Activated CD4-positive, alpha-beta T cell treated with anti-CD3 and anti-CD28 coated beads, Interleukin-2, amount 50 U/mL, for 4 hours (primary cell): Measurements from ENCODE around the gene LUZP2.

Experiments
- DNase-seq, 2 experiments: peaks; one replicate each; pipeline ENCODE4 v3.0.0-alpha.2; 2020

Gene LUZP2

DNA sequence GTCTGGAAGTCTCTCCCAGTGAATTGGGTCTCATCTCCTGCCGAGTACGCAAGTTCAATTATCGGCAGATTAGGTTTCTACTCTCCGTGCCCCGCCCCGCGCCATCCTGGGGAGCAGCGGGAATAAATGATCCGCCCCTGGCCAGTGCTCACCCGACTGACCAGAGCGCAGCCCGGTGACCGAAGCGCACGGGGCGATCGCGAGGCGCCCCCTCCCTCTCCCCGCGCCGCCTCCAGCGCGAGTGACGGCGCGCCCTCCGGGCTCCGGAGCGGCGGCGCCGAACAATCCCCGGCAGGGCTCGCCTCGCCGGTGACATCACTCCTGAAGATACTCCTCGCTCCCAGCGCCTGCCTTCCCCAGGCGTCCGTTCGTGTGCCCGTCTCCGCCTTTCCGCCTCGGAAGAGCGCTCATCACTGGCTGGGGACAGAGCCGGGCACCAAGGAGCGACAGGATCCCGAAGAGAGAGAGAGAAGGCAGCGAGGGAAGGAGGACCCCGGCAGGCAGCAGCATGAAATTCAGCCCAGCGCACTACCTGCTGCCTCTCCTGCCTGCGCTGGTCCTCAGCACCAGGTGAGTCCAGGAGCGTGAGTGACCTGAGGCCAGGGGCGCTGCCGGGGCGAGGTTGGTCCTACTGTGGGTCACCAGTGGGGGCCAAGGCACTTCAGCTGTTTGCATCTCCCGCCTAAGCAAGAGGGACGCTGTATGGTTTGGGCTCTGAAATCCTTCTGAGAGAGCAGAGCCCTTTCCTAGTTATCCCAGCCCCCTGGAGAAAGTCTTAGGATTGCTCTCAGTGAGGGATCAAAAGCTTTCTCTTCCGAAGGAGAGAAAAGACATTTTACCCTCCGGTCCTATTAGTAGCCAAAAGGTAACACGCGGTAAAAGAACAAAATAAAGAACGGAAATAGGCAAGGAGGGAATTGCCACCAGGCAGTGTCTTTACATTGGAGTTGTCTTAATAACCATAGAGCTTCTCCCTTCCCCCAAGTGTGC lies at the start of gene LUZP2:
Gene LUZP2, plus strand, starts transcription at position 318 of the 990 bp plus-strand sequence.
- no peak for DNase-seq

DNA sequence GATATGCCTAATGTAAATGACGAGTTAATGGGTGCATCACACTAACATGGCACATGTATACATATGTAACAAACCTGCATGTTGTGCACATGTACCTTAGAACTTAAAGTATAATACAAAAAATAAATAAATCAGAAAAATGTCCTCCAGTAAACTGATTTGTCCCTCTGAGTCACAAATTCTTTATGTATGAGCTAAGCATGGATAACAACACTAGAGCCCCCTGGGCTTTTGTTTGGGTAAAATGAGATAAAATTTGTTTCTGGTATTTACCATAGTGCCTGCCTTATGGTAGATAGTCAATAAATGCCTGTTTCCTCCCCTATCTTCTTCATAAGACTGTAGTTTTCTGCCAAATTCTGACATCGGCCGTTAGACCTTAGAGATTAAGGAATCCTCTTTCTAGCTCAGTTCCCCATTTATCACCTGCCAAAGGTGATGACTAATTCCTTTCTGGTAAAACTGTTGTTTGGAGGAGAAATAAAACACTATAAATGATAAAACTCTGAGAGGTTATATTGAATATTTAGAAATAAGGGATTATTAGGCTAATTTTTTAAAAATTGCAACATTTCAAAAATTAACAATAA lies 43.6 kb upstream of the LUZP2 start:
- no peak for DNase-seq

DNA sequence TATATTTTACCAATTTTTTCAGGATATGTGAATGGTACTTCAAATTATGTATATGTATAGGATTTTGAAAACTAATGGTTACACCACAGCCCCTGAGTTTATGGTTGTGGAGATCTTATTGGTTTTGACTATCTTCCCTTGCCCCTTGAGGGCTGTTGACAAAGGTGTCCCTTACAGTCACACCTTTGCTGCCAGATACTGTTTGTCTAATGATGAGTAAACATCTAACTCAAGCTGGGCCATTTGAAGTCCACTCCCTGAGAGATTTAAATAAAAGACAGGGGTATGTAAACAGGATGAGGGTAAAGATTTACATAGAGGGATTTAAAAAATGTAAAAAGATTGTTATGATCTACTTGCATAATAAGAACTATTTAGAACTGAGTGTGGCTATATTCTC lies 38.9 kb upstream of the LUZP2 start:
- DNase-seq: no peak

- DNase-seq: no peak
These were observed 26.4 kb upstream of the LUZP2 start for GRCh38 chr11:24470431-24470830.

DNA sequence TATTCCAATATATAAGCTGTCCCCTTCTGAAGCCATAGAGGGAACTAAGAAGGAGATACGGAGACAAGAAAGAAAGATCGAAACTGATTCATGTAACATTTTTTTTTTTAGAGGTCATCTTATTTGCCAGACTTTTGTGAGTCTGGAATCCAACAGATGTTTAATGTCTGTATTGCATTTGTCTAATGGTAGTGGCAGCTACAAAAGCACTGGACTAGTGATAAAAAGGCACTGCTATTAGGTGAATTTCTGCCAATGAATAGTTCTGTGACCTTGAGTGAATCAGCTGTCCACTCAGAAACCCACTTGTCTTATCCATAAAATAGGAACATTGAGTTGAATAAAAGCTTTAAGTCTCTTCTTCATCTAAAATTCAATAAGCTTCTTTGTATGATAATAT lies 25.8 kb upstream of the LUZP2 start:
- DNase-seq: no peak

DNA sequence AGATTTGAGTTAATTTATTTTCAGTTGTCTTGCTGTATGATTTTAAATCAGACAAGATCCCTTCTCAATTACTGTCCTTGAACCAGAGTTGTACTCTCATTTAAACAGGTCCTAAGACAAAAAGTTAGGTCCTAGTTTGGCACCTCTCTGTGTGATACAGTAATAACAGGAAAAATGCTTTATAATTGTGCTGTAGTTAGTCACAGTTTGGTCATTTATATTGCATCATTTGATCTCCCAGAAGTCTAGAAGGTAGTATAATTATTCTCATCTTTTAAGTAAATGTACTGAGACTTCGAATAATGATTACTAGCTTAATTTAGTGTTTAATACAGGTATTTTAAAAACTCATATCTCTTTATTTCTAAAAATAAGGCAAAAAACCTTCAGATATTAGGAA lies 18.1 kb upstream of the LUZP2 start:
- no peak for DNase-seq

- no peak for DNase-seq
These were observed 7.4 kb upstream of the LUZP2 start for GRCh38 chr11:24489477-24489876.

DNA sequence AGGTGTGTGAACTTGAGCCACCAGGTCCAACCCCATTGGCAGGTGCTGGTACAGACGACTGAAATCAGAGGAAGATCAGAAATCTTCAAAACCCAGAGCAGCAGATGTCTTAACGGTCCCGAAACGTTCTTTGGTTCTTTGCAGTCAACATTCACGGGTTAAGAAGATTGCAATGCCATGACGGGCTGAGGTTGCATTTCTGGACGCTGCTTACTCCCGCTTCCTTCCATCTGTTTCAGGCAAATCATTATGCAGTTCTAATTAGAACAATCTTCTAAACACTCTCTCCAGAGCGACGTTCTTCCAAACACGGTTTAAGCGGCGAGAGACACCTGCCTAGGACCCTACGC lies 492 bp upstream of the LUZP2 start:
- DNase-seq: no peak

DNA sequence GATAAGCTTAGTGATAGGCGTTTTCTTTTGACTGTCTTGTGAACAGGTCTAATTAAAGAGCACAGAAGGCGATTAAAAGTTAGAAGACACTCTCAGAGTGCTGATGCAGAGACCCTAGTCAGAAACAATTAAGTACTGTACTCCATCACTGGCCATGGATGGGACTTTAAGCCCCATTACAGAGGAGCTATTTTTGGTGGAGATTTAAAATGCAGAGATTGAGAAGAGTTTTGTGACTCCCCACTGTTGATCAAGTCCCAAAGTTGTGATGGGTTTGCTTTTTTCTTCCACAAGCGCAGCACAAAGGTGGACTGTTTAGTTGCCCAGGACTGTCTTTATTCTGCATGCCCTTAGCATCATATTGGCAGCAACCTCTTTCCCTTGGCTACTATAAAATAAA lies 978 bp downstream of the LUZP2 start:
- DNase-seq: no peak

DNA sequence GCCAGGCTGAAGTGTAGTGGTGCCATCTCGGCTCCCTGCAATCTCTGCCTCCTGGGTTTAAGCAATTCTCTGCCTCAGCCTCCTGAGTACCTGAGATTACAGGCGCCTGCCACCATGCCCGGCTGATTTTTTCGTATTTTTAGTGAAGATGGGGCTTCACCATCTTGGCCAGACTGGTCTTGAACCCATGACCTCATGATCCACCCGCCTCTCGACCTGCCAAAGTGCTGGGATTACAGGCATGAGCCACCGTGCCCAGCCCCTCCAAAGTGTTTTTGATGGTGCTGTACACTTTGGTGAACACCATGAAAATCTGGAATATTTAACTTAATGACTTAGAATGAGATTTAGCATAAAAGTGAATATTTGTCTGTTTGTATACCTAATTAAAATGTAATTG lies 5.6 kb downstream of the LUZP2 start:
- DNase-seq: no peak

GRCh38 chr11:24509114-24509513 lies 12.3 kb downstream of the LUZP2 start:
- DNase-seq: no peak

DNA sequence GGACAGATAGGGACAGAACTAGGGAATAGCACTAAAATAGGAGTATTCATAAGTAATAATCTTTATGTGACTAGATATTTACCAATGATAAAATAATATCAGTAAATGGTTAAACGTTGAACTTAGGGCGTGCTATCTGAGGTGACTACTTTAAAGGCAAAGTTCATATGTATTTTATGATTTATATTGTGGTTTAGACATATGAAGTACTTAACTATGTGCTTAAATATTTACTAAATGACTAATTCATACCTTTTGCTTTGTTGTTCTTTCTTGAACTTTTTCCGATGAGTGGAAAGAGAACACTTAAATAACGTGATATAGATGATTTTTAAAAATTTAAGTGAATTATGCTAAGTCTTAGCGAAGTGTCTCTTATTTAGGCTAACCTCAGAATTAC lies 14.7 kb downstream of the LUZP2 start:
- no peak for DNase-seq

- DNase-seq: no peak
These were observed 16.8 kb downstream of the LUZP2 start for GRCh38 chr11:24513479-24514218.

DNA sequence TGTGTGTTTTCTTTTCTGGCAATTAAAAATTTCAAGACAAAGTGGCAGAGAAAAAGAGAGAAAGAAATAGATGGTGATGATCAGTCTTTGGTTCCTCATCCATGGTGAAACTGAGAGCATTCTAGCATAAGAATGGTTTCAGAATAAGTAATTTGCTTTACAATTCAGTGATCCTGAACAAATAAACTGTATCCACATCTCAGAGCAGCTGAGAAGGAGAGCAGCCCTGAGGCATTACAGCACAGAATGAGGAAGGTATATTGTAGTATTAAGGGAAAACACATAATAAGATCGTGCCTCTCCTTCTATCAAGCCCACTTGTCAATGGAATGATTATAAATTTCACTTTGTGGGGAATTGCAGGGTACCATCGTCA lies 17.4 kb downstream of the LUZP2 start:
- no peak for DNase-seq

DNA sequence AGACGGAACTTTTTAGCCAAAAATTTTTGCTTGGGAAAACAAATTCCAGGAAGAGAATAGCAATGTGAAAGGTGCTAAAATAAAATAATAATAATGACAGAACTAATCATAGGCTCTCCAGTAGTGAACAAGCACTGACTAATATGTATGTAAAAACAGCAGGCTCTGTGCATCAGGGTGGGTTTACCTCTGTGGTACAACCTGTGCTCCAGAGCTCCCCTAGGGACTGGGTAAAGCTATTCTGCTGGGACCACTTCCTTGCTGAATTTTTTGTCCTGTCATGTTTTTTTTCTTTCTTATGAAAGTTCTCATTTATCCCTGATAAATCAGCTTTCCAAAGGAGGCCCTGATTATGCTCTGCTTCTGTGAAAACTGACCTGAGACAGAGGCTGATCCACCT lies 18.8 kb downstream of the LUZP2 start:
- no peak for DNase-seq

GRCh38 chr11:24516638-24517037 lies 19.8 kb downstream of the LUZP2 start:
- DNase-seq: no peak

- no peak for DNase-seq
These were observed 24.7 kb downstream of the LUZP2 start for GRCh38 chr11:24521601-24522000.

- DNase-seq: no peak
These were observed 27.3 kb downstream of the LUZP2 start for GRCh38 chr11:24524156-24524555.

DNA sequence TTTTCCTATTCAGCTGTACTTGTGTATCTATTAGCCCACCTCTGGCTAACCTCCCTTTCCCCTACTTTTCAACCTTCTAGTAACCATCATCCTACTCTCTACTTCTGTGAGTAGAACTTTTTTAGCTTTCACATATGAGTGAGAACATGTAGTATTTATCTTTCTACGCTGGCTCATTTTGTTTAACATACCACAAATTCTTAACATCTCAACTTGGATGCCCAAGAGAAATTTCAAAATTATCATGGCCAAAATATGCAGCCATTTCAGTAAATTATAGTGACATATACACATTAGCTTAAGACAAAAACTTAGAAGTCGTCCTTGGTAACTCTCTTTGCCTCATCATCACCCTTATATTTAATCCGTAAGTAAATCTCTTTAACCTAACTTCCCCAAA lies 34.7 kb downstream of the LUZP2 start:
- DNase-seq: no peak

GRCh38 chr11:24543771-24544170 lies 46.9 kb downstream of the LUZP2 start:
- no peak for DNase-seq

DNA sequence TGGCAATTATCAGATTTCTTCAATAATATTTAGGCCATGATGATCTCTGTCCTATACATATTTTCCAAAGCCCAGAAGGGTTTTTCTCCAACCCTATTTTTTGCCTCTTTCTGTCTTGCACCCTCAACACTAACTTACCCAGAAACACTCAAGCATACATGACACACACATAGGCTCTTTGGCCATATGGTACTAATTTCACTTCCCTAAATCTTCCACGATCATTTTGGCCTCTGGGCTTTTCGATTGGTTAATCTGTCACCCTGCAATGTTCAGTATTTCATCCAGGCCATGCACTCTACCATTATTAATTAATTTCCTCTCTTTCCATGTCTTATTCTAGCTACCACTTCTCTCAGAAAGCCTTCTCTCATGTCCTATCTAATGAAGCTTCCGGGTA lies 59.8 kb downstream of the LUZP2 start:
- DNase-seq: no peak

DNA sequence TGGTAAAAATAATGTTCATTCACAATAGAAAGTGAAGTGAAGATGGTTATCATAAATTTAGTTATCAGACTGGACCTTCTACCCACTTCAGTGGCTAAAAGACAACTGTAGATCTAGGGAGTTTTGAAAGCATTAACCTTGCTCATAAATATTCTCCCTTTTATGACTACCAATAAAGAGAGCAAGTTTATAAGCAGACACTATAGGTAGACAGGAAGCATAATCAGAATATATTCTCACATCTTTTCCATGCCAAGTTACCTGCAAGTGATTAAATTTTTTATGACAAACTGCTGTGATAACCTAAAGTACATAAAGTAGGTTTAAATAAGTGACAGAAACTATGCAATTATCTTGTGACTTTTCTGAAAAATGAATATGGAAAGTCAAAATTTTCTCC lies 62.5 kb downstream of the LUZP2 start:
- DNase-seq: no peak

- DNase-seq: no peak
These were observed 63.5 kb downstream of the LUZP2 start for GRCh38 chr11:24560324-24560723.

GRCh38 chr11:24567380-24567779 lies 70.5 kb downstream of the LUZP2 start:
- no peak for DNase-seq
